HG03565 (cell line): ENCODE data around the gene ARHGAP18.
A peak's percentile ranks its signal among the peaks of the same experiment; 100 is the strongest.

ENCODE experiments used
- ATAC-seq: cut with Tn5 transposase; IDR thresholded peaks from one replicate; pipeline ENCODE4 v1.9.1; 2021; ENCODE audit warnings: mild to moderate bottlenecking, moderate library complexity; ENCODE audit not compliant: unreplicated experiment

ARHGAP18 gene

DNA sequence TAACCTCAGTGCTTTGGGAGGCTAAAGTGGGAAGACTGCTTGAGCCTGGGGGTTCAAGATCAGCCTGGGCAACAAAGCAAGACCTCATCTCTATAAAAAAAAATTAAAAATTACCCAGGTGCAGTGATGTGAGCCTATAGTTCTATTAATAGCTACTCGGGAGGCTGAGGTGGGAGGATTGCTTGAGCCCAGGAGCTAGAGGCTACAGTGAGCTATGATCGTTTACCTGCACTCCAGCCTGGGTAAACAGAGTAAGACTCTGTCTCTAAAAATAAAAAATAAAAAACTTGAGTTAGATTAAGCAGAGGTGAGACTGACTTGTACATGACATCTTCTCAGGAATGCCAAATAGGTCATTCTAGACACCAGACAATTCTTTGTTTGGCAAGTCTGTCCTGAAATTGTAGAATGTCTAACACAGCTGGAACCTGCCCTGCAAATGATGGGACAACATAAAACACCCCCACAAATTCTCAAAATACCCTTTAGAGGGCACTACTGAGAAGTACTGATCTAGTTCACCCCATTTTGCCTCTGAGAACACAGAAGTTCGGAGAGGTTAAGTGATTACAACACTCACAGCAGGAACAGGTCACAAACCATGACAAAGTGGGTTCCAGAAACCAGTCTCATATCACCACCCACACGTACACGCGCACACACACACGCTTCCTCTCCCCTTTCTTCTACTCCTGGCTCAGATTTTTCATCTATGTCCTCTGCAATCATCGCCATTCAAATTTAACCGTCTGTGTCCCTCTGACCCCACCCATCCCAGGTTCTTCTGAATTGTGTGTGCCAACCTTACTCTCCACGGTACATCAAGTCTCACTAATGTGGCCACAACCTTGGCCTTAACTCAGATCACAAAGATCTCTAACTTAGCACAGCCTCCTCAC lies 38.3 kb downstream of the ARHGAP18 start:
- ATAC-seq: peak; percentile 77

DNA sequence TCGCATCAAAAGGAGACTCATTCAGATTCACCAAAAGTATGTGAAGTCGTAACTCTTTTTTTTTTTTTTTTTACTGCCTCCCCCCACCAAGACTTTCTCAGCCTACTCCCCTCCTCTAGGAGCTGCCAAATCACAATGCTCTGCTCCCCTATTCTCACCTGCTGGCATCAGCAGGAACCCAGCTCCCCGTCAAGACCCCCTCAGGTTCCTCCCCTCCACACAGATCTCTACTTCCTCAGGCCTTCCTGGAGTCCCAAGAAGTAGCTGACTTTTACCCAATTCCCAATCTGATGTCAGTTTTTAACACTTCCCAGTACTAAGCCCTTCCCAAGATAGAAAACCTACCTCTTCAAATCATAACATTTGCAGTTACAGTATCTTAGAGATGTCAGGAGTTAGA lies 39.3 kb downstream of the ARHGAP18 start:
- ATAC-seq: no peak

DNA sequence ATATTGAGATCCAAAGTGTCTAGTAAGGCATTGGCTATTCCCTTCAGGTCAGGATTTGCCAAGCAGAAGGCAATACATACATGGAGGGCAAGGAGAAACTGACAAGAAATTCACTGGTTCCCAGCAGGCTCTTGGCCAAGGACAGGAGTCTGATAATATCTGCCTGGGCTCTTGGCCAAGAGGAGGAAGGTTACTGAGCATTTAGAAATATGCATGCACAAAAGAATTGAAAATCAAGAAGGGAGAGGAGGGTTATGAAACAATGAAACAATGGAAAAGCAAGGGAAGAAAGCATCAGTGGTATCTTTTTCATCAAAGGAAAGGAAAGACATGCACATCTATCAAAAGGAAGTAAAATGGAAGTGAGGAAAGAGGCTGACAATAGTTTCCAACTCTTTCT lies 42.4 kb downstream of the ARHGAP18 start:
- ATAC-seq: no peak

DNA sequence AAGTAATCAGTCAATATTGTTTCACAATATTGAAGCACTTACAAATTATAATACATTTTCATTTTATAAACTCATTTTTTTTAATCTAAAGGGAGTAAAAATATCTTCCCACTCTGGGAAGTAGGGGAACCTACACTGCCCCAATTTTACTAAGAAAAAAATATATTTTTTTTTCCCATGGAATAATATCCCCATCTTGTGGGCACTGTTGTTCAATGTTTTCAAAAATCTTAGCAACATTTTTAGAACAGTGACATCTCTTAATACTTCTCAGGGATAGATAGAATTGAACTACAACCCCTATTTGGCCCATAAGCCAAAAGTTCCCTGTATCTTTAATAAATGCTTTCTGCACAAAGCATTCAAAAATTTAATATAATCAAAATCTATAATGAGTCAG lies 42.9 kb downstream of the ARHGAP18 start:
- no peak for ATAC-seq

DNA sequence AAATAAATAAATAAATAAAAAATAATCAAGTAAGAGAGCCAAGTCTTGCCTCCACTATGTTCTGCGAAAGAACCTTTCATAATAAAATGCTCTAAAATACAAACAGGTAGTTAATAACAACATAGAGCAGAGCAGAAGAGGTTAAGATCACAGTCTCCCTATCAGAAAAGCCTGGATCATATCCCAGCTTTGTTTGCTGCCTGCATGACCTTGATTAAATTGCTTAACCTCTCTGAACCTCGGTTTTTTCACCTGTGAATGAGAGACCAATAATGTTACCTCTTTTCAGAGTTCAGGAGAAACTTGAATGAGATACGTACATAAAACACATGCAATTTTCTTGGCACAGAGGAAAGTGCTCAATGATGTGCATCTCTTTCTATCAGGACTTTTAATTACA lies 44.4 kb downstream of the ARHGAP18 start:
- ATAC-seq: no peak

DNA sequence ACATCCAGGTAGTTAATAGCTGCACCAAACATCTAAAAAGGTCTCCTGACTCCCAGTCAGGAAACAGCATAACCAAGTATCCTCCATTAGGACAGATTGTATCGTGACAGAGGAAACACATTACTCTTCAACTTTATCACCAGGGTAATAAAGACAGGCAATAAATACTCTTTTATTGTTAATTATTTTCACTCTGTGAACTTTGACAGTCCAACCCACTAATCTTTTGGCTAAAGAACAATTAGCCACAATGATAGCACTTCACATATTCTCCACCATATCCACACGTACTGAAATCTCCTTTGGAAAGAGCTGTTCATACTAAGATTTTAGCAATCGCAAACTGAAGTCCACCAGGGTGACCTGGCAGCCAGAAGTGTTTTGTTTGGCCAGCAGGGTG lies 46.4 kb downstream of the ARHGAP18 start:
- ATAC-seq: no peak

DNA sequence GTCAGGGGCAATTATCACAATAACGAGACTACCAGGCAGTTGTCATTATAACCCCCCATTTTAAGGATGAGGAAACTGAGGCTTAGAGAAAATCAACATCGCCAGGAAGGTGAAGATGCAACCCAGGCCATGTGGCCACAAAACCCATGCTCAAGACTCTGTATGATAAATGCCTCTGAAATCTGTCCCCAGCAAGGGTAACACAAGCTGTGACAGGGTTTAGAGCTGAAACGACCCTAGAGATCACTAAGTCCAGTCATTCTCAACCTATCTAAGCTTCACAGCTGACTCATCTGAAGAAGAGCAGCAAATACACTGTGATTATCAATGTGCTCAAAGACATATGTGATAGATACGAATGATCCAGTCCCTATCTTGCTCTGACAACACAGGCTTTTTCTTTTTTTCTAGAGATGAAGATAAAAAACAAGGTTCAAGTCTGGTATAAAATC lies 47.0 kb downstream of the ARHGAP18 start:
- ATAC-seq: peak; percentile 83

DNA sequence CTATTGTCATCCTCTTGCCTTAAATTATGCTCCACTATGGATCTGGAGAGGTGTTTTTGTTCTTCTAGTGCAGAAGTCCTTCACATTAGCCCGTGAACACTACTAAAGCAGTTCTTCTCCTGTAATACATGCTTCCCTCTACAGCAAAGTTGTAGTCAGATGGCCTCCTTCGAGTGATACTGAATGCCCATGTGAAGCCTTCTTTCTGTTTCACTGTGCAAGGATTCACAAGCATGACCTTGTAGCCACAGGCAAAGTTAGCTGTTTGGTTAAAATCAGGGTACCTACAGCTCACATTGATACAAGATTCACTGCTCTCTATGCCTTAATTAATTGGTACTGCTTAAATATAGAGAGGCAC lies 47.6 kb downstream of the ARHGAP18 start:
- peak; percentile 36 for ATAC-seq

DNA sequence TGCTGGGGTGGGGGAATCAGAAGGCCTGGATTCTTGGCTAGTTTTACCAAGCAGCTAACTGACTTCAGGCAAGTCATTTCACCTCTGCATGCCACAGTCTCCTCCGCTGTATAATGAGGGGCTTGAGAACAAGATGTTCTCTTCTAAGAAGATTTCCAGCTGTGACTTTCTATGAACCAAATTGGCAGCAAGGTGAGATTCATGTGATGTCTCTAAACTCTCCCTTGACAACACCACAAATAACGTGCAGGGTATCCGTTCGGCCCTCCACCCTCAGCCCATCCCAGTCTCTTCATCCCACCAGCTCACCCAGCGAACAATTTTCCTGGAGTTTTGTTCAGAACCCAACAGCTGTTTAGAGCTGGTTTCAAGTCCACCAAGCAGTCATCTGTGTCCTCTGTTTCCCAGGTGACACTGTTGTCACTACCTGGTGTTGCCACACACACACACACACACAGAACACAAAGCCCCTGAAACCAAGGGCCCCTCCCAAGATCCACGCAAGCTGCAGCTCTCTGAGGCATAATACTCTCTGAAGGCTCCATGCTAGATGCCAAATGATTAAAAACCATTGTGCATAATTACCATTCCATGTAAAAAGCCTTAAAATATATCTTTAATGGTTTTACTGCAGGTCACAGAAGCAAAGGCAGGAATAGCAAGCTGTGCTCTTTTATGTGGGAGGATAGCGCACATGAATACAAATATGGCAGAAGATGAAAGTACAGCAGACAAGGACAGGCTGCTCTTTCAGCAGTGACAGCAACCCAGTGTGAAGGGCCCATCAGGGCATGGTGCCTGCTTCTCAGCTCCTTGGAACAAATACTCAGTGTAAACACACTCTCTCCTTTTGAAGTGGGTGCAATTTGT lies 48.2 kb downstream of the ARHGAP18 start:
- peak; percentile 10 for ATAC-seq

DNA sequence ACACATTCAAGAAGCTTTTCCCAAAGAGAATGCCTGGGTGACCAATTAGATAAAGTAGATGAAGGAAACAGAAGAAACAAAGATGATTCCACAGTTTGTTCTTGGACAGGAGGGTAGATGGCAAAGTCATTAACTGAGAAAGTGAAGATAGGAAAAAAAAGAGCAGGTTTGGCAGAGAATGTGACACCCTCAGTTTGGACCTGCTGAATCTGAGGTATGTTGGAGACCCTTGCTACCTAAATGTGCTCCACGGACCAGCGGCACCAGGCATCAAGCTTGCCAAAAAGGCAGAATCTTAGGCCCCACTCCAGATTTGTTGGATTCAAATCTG lies 49.7 kb downstream of the ARHGAP18 start:
- no peak for ATAC-seq

DNA sequence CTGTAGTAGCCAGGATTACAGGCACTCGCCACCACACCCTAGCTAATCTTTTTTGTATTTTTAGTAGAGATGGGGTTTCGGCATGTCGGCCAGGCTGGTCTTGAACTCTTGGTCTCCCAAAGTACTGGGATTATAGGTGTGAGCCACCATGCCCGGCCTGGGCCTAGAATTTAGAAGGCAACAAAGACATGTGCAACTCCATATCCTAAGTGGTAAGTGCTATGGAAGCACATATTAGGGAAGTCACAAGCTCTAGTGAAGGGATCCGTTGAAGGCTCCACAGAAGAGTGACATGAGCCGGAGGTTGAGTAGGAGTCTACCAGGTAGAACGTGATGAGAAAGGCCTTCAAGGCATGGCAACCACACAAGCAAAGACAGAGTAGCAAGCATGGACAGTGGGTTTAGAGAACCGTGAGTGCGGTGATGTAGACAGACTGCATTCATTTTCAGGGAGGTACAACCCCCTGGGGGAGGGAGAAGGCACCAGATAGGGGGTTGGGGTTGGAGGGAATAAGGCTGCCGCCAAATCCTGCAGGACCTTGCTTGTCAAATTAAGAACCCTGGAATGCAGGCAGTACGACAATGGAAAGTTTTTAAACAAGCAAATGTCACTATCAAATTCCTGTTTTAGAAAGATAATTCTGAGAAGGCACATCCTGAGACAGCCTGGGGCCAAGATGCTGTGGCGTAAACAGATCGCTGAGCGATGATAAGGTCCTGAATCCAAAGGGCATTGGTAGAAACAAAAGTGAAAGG lies 50.2 kb downstream of the ARHGAP18 start:
- ATAC-seq: no peak

DNA sequence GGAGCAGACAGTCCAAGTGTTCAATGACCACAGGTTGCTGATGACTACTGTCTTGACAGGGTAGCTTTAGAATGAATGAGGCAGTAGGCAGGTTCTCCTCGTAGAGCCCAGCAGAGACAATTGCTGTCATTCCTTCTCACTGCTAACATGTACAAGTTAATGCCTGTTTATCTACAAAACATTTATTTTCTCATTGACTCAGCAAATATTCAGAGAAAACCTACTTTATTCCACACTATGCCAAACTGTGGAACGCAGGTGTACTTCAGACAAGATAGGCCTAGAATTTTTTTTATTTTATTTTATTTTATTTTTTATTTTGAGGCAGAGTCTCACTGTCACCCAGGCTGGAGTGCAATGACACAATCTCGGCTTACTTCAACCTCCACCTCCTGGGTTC lies 50.8 kb downstream of the ARHGAP18 start:
- ATAC-seq: no peak

DNA sequence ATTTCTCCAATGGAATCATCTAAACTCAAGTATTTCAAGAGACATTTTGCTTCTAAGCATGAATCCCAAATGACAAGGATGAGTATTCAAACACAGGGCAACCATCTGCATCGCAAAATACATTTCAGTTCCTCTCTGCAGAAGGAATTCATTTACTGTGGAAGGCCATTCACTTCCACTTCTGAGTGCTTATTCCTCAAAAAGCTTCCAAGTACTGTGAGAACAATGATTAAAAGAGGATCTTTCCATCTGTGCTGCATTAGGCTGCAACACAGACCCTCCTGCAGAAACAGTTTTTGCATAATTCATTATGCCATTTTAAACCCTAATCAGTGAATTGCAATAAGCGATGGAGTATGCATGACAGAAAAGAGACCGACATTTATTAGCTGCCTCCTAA lies 52.5 kb downstream of the ARHGAP18 start:
- no peak for ATAC-seq

DNA sequence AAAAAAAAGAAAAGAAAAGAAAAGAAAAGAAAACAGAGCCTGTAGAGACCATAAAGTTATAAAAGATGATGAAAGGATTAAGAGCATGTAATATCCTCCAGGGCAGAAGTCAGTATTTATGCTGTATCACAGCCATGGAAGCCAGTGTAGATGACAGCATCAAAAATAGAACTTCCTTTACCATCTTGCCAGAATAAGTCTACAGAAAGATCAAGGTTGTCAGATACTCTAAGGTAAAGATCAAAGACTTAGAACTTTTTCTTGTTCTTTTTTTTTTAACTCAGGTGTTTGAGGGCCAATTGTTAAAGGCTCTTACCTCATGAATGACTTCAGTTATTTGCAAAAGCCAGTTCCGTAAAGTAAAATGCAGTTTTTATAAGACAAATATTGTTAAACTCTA lies 54.6 kb downstream of the ARHGAP18 start:
- no peak for ATAC-seq

DNA sequence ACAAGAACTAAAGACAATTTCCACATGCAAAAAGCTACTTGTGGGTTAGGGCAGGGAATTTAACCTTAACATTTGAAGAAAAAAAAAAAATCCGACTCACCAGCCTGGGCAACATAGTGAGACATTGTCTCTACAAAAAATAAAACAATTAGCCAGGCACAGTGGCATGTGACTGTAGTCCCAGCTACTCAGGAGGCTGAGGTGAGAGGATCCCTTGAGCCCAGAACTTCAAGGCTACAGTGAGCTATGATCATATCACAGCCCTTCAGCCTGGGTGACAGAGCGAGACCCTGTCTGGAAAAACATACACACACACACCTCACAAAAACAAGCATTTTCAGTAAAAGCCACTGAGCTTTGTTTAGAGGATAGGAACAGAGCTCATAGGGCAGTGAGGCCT lies 56.2 kb downstream of the ARHGAP18 start:
- no peak for ATAC-seq

DNA sequence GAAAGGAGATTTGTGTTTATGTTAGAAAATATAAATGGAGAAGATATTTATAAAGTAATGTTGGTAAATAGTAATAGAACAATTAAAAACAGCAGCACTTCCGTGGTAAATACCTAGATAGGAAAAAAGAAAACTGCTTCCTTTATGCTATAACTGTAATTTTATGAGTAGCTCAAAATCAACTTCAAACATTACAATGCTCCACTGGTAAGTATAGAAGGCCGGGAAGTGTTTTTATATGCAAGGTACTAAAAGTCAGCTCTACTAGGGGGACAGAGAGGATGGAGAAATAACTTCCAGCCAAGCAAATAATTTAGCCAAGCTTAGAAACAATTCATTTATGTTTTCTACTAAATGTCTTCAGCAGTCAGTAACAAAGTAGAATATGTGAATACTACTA lies 56.7 kb downstream of the ARHGAP18 start:
- no peak for ATAC-seq

DNA sequence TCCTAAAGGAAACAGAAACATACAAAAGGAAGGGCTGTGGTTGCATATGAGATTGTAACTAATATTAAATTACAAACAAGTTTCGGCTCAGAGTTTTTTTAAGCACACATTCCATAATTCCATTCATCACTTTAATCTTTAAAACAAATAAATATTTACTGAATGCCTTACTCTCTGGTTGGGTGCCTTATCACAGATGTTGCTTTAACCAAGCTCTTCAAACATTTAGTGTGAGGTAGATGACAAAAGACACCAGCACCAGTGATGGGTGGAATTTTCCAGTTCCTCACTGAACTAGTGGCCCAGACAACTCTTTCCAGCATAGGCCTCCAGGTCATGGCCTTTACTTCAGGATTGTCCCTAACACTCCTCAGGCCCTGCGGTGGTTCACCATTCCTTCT lies 58.7 kb downstream of the ARHGAP18 start:
- no peak for ATAC-seq

DNA sequence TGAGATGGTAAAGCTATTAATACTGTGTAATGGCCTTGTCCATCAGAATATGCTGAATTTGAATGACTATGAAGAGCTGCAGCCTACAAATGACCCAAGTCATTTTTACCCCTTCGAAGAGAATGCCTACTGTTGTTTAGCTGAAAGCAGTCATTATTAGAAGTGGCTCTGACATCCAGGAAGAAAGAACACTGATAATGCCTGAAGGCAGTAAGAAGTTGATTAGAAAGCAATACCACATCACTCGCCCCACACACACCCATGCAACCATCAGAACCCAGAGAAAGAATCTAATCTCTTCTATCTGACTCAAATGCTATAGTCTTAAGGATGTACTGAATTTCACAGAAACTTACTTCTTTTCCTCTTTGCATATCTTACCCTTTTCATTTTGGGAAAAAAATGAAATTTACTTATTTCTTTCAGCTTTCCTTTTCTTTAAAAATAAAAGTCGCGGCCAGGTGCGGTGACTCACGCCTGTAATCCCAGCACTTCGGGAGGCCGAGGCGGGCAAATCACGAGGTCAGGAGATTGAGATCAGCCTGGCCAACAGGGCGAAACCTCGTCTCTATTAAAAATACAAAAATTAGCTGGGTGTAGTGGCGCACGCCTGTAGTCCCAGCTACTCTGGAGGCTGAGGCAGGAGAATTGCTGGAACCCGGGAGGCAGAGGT lies 61.0 kb downstream of the ARHGAP18 start:
- no peak for ATAC-seq

DNA sequence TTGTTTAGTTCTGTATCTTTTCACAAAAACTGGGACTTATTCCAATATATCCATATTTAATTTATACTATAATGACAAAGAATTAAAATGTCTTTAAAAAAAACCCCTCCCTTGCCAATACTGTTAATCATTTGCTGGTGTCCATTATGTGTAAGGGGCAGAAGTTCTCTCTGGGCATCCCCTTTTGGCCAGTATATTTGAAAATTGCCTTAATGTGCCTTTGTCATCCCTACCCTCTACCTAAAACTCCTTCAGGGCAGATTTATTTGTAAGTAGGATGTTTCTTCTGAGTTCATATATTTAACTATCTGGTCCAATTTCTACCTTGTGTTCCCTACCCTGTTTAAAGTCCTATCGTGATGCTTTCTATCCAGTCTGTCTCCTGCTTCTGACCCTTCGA lies 62.9 kb downstream of the ARHGAP18 start:
- ATAC-seq: peak; percentile 9

DNA sequence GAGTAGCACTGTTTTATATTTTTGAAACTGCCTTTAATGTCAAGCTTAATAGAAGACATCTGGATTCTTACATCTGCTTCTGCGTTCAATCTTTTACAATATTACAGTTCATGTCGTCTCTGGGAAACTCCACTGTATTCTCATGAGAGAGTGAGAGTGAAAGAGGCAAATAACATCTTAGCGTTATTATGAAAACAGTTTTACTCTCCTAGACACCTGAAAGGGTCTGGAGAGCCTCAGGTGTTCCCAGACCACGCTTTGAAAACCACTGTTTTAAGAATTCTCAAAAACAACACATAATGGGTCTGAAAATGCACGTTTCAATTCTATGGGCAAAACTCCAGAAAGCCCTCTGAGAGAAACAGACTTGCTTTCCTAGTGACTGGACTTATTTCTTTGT lies 63.3 kb downstream of the ARHGAP18 start:
- peak; percentile 60 for ATAC-seq
